PFSK-1 (cell line): ENCODE results near the gene DLX4.

Experiments used
- FOXP2 ChIP-seq: optimal IDR thresholded peaks from 2 replicates; pipeline ENCODE3; 2011; ENCODE audit warnings: borderline replicate concordance, control low read depth, inconsistent platforms; ENCODE audit not compliant: insufficient read depth; ENCODE audit errors: extremely low read length, extremely low read depth
- POLR2AphosphoS5 ChIP-seq: IDR thresholded peaks from 2 replicates; pipeline ENCODE4 v1.6.1; 2012; ENCODE audit warnings: low read depth, mild to moderate bottlenecking, control low read depth, low read length, moderate library complexity
- SIN3A ChIP-seq: IDR thresholded peaks from 2 replicates; pipeline ENCODE4 v1.6.1; 2012; ENCODE audit warnings: mild to moderate bottlenecking, low read length, moderate library complexity, borderline replicate concordance; ENCODE audit not compliant: insufficient read depth
- TAF1 ChIP-seq: IDR thresholded peaks from 2 replicates; pipeline ENCODE4 v1.6.1; 2012; ENCODE audit warnings: low read length, control low read depth, borderline replicate concordance; ENCODE audit not compliant: insufficient read depth
- TF ChIP-seq, protein P1 (sequence below), 2 experiments: IDR thresholded peaks; 2 replicates each; pipeline versions ENCODE4 v1.6.1 to v1.8.0; 2011 to 2012; ENCODE audit warnings: low read depth in 2 of 2, low read length in 2 of 2, control low read depth in 1 of 2, inconsistent platforms in 1 of 2, mild to moderate bottlenecking in 1 of 2, moderate library complexity in 1 of 2; ENCODE audit not compliant: insufficient read depth in 1 of 2

The DLX4 gene

DNA sequence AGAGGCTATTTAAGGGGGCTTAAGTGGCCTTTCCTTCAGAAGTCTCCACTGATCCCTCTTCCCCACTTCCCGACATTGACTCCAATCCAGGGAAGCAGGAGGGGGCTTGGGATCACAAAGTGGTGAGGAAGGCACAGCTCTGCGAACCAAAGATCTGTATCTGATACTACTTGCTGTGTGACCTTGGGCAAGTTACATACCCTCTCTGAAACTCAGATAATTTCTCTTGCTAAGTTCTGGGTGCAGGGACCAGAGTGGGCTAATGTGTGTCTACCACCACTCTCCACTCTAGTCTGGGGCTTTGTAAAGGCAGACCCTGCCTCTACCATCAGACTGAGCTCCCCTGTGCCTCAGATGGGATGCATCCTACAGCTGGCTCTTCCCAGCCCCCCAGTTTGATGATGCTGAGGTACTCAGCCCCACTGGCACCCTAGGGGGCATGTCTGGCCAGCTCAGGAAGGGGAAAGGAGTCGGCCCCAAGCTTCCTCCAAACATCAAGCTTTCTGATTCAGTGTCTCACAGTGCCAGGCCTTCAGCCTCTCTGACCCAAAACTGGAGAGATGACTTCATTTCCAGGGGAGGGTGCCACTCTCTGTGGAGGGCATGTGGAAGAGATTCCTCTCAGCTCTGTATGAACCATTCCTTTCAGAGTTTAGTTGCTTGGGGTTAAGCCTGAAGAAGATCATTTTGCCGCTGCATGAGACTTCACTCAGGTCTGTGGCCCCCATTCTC, 10.9 kb downstream of the DLX4 start:
- no peak for TF ChIP-seq TAF1

DNA sequence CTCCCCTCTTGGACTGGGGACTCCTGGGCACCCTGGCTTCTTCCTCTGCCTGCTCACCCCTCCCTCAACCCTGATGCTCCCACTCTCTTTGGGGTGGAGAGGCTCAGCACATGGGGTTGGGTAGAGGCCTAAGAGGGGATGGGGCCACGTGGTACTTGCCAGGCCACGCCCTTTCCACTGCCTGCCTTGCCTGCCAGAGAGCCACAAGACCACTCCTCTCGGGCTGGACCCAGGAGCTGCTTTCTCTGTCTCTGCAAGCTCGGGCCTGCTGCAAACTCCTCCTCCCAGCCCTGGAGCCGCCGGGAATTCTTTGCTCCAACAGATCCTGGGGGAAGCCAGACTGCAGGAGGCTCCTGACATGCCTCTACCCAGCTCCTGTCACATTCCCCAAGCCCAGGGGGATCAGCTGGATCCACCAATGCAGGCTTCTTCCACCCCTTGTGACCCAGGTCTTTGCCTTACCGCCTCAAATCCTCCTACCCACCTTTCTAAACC, 11.8 kb downstream of the DLX4 start:
- no peak for TF ChIP-seq FOXP2
- no peak for TF ChIP-seq POLR2AphosphoS5
- no peak for TF ChIP-seq TAF1
- no peak for TF ChIP-seq SIN3A
- TF ChIP-seq, protein P1, sequence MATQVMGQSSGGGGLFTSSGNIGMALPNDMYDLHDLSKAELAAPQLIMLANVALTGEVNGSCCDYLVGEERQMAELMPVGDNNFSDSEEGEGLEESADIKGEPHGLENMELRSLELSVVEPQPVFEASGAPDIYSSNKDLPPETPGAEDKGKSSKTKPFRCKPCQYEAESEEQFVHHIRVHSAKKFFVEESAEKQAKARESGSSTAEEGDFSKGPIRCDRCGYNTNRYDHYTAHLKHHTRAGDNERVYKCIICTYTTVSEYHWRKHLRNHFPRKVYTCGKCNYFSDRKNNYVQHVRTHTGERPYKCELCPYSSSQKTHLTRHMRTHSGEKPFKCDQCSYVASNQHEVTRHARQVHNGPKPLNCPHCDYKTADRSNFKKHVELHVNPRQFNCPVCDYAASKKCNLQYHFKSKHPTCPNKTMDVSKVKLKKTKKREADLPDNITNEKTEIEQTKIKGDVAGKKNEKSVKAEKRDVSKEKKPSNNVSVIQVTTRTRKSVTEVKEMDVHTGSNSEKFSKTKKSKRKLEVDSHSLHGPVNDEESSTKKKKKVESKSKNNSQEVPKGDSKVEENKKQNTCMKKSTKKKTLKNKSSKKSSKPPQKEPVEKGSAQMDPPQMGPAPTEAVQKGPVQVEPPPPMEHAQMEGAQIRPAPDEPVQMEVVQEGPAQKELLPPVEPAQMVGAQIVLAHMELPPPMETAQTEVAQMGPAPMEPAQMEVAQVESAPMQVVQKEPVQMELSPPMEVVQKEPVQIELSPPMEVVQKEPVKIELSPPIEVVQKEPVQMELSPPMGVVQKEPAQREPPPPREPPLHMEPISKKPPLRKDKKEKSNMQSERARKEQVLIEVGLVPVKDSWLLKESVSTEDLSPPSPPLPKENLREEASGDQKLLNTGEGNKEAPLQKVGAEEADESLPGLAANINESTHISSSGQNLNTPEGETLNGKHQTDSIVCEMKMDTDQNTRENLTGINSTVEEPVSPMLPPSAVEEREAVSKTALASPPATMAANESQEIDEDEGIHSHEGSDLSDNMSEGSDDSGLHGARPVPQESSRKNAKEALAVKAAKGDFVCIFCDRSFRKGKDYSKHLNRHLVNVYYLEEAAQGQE (IDR thresholded peaks at IDR 0.05; ENCODE audit: insufficient read depth in 1 of 2, low read depth in 2 of 2, low read length in 2 of 2), result no peak

DNA sequence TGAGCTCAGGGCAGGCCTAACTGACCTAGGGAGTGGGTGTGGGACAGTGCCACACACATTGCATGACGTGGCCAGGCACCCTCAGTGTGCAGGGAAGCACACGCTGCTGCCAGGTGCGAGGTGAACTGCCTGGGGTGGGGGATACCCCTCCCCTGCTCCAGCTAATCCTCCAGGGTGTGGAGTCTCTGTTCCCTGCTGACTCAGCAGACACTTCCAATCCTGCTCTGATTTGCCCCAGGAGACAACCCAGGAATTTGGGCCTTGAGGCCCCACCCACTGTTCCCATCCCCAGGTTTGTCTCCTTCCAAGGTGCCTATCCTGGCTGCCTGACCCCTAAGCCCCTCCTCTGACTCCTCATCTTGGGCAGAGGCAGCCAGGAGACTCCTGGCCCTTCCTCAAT, 15.3 kb downstream of the DLX4 start:
- TF ChIP-seq SIN3A (no peak), FOXP2 (no peak), TAF1 (no peak), POLR2AphosphoS5 (no peak)
- TF ChIP-seq, protein P1 (IDR thresholded peaks at IDR 0.05; ENCODE audit: insufficient read depth in 1 of 2, low read depth in 2 of 2, low read length in 2 of 2), result no peak

DNA sequence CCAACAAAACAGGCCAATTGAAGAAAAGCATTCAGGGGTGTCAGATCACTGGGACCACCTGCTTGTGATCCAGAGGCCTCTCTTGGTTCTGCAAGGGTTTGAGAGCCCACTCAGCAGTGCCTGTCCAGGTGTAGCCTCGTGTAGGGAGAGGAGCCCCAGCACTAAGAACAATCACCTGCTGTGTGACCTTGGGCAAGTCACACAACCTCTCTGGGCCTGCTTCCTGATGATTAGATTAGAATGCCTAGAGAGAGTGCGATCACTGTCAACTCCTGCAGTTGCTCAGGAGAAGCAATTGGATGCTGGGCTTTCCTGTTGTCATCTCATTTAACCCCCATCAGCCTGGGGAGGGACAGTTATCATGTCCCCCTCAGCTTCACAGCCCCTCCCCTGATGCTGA, 15.8 kb downstream of the DLX4 start:
- no peak for TF ChIP-seq POLR2AphosphoS5
- TF ChIP-seq TAF1, result no peak
- no peak for TF ChIP-seq SIN3A
- TF ChIP-seq, protein P1 (IDR thresholded peaks at IDR 0.05; ENCODE audit: insufficient read depth in 1 of 2, low read depth in 2 of 2, low read length in 2 of 2), result no peak
- TF ChIP-seq FOXP2, result no peak

DNA sequence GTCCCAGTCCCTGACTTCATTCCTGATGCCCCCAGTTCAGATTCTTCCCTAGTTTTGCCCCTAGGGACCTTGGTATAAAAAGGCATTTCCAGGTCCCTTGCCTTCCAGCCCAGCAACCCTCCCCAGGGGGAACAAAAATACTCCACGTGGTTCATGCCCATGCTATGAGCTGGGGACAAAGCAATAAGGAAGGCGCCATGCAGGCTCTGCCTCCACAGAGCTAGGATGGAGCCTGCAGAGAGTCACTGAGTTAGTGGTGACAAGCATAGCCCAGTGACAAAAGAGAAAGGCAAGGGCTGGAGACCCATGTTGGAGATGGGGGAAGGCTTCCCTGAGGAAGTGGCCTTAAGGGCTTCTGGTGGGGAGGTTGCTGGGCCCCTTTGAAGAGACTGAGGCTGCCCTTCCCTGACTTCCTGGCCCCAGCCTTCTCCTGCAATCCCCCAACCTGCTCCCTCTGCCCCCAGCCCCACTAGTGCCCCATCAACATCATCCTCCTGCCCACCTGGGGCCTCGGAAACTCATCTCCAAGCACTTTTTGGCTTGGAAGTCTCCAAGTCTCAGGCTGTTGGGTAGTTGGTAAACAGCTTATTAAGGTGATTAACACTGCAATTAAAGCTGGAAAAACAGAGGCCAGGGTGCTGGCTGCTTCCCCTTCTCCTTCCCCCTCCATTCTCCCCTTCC, 16.5 kb downstream of the DLX4 start:
- TF ChIP-seq FOXP2, result no peak

DNA sequence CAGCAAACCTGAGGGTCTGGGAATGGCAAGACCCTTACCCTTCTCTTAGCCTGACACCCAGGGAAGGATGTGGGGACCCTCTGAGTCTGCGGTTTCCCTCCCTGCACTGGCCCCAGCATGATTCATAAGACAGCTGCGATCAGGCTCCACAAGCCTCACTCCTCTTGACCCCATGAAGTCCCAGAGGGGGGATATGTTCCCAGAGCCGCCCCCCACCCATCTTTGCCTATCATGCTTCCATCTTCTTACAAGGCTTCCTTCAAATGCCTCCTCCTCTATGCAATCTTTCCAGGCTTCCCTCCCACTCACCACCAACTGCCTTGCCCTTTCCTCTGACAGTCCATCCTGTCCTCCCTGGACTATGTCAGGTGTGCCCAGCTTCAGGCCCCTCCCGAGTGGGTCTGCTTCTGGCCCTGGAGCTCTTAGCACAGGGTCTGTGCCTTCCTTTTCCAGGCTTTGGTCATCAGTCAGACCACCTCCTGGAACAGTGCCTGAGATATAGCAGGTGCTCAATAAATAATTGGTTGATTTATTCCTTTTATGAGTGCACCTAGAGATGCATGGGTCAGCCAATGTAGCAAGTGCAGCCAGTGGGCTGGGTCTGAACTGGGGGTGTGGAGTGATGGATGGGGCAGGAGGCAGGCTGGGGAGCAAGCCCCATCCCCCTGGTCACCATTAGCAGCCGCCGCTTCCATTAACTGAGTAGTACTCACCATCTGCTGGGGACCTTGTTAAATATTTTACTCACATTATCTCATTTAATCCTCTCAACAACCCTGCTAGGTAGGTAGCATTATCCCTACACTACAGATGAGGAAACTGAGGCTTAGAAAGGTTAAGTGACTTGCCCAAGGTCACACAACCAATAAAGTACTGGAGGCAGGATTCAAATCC, 17.7 kb downstream of the DLX4 start:
- TF ChIP-seq, protein P1 (IDR thresholded peaks at IDR 0.05; ENCODE audit: insufficient read depth in 1 of 2, low read depth in 2 of 2, low read length in 2 of 2), result no peak
- TF ChIP-seq POLR2AphosphoS5 (no peak), SIN3A (no peak), TAF1 (no peak), FOXP2 (no peak)
